IMR-90 (cell line): ENCODE measurements around the gene OLFML3. TPM values are rescaled to one million over a fixed set of nuclear protein-coding genes. Genes with fewer than 3 reads are reported as not detected.

Experiments
- ATAC-seq: fragments of 200-7000 bp; cut with Tn5 transposase; 2 replicates; pipeline ENCODE4 v1.9.1; 2020; ENCODE audit warnings: low read depth, mild to moderate bottlenecking, moderate library complexity
- BruUV-seq: library from RNA; stranded (reverse); fragments of 400-500 nt; replicated peaks from 2 replicates; lab custom pipeline; 2021; lab: Mats Ljungman, UMichigan
- CTCF ChIA-PET: fragments of 300-600 bp; formaldehyde crosslinking; extraction: SDS; loops from one replicate; lab custom pipeline; 2021; ENCODE audit warnings: antibody characterized with exemption; lab: Yijun Ruan, JAX
- POLR2A ChIA-PET: fragments of 300-600 bp; sonication (Branson Sonifier 250); formaldehyde crosslinking; loops from one replicate; lab custom pipeline; 2022; ENCODE audit warnings: antibody characterized with exemption; ENCODE audit not compliant: unreplicated experiment; lab: Charles Lee
- DNase-seq: peaks from one replicate; pipeline ENCODE4 v3.0.0; 2013
- H2AFZ ChIP-seq: replicated peaks from 2 replicates; pipeline ENCODE3; 2013; ENCODE audit warnings: low read length, mild to moderate bottlenecking; ENCODE audit not compliant: poor library complexity
- H2AK5ac ChIP-seq: 2 replicates; pipeline ENCODE4 v1.6.1; 2013; ENCODE audit warnings: low read depth, low read length, inconsistent platforms
- H2AK9ac ChIP-seq: replicated peaks from 2 replicates; pipeline ENCODE3; 2013; ENCODE audit warnings: mild to moderate bottlenecking, low read depth, low read length, moderate library complexity; ENCODE audit not compliant: poor library complexity
- H2BK120ac ChIP-seq: 2 replicates; pipeline ENCODE4 v1.6.1; 2013; ENCODE audit warnings: low read depth, low read length, inconsistent platforms
- H2BK15ac ChIP-seq: 3 replicates; pipeline ENCODE4 v1.6.1; 2013; ENCODE audit warnings: low read depth, low read length, inconsistent platforms
- H2BK20ac ChIP-seq: 2 replicates; pipeline ENCODE4 v1.6.1; 2013; ENCODE audit warnings: low read depth, mild to moderate bottlenecking, inconsistent platforms, low read length, moderate library complexity
- H2BK5ac ChIP-seq: 2 replicates; pipeline ENCODE4 v1.6.1; 2013; ENCODE audit warnings: mild to moderate bottlenecking, low read depth, low read length, inconsistent platforms; ENCODE audit not compliant: poor library complexity, severe bottlenecking
- H3K14ac ChIP-seq: replicated peaks from 2 replicates; pipeline ENCODE4 v1.6.1; 2013; ENCODE audit warnings: low read depth, low read length, inconsistent platforms
- H3K18ac ChIP-seq: 2 replicates; pipeline ENCODE4 v1.6.1; 2013; ENCODE audit warnings: low read depth, low read length, control low read depth
- H3K23ac ChIP-seq: 2 replicates; pipeline ENCODE4 v1.6.1; 2013; ENCODE audit warnings: low read depth, low read length, inconsistent platforms
- H3K27ac ChIP-seq: 2 replicates; pipeline ENCODE4 v1.5.1; 2013; ENCODE audit warnings: mild to moderate bottlenecking, control low read depth, low read length; ENCODE audit not compliant: insufficient read depth
- H3K27me3 ChIP-seq: 2 replicates; pipeline ENCODE4 v1.6.1; 2013; ENCODE audit warnings: low read length; ENCODE audit not compliant: control insufficient read depth, insufficient read depth
- H3K36me3 ChIP-seq: 2 replicates; pipeline ENCODE4 v1.6.1; 2013; ENCODE audit warnings: low read length, mixed read lengths; ENCODE audit not compliant: control insufficient read depth, insufficient read depth
- H3K4ac ChIP-seq: 2 replicates; pipeline ENCODE4 v1.6.1; 2013; ENCODE audit warnings: low read depth, low read length, inconsistent platforms
- H3K4me1 ChIP-seq: 2 replicates; pipeline ENCODE4 v1.6.1; 2013; ENCODE audit warnings: low read length, mixed read lengths; ENCODE audit not compliant: control insufficient read depth, insufficient read depth
- H3K4me2 ChIP-seq: 2 replicates; pipeline ENCODE4 v1.6.1; 2013; ENCODE audit warnings: low read depth, mild to moderate bottlenecking, control low read depth, low read length, moderate library complexity
- H3K4me3 ChIP-seq: 2 replicates; pipeline ENCODE4 v1.5.1; 2013; ENCODE audit warnings: low read depth, mild to moderate bottlenecking, control low read depth, low read length, moderate library complexity; ENCODE audit not compliant: insufficient read depth
- H3K56ac ChIP-seq: 2 replicates; pipeline ENCODE4 v1.6.1; 2013; ENCODE audit warnings: low read length, inconsistent platforms; ENCODE audit not compliant: insufficient read depth; ENCODE audit errors: extremely low read depth
- H3K79me1 ChIP-seq, 2 experiments: 2 replicates each; pipeline ENCODE4 v1.6.1; 2013; ENCODE audit warnings: low read length in 2 of 2, inconsistent platforms in 1 of 2, low read depth in 1 of 2
- H3K9ac ChIP-seq: 2 replicates; pipeline ENCODE4 v1.6.1; 2013; ENCODE audit warnings: low read depth, low read length, control low read depth
- H3K9me1 ChIP-seq: 2 replicates; pipeline ENCODE4 v1.6.1; 2013; ENCODE audit warnings: low read length, inconsistent platforms; ENCODE audit not compliant: insufficient read depth
- H3K9me3 ChIP-seq: 2 replicates; pipeline ENCODE4 v1.6.1; 2013; ENCODE audit warnings: low read length; ENCODE audit not compliant: control insufficient read depth, insufficient read depth
- H4K20me1 ChIP-seq: 2 replicates; pipeline ENCODE4 v1.6.1; 2013; ENCODE audit warnings: low read length, inconsistent platforms; ENCODE audit not compliant: insufficient read depth
- H4K5ac ChIP-seq: 2 replicates; pipeline ENCODE4 v1.6.1; 2013; ENCODE audit warnings: mild to moderate bottlenecking, low read depth, low read length, control low read depth
- H4K8ac ChIP-seq, 2 experiments: 2 replicates each; pipeline ENCODE4 v1.6.1; 2013; ENCODE audit warnings: low read depth in 2 of 2, low read length in 2 of 2, control low read depth in 1 of 2, inconsistent platforms in 1 of 2
- H4K91ac ChIP-seq: 2 replicates; pipeline ENCODE4 v1.6.1; 2013; ENCODE audit warnings: low read depth, low read length, inconsistent platforms; ENCODE audit not compliant: insufficient read depth
- BHLHE40 ChIP-seq: fragments of 150-350 bp; IDR thresholded peaks from 2 replicates; pipeline ENCODE4 v1.6.1; 2016; ENCODE audit warnings: mild to moderate bottlenecking, low read depth, low read length
- CEBPB ChIP-seq: IDR thresholded peaks from 2 replicates; pipeline ENCODE4 v1.6.1; 2012; ENCODE audit warnings: low read depth, low read length, improper control_type of control experiment
- CHD1 ChIP-seq: IDR thresholded peaks from 2 replicates; pipeline ENCODE4 v1.6.1; 2012; ENCODE audit warnings: low read depth, low read length, improper control_type of control experiment
- FOS ChIP-seq: fragments of 150-350 bp; IDR thresholded peaks from 2 replicates; pipeline ENCODE4 v1.6.1; 2016; ENCODE audit warnings: low read depth, low read length
- MAFK ChIP-seq: IDR thresholded peaks from 2 replicates; pipeline ENCODE4 v1.6.1; 2012; ENCODE audit warnings: low read depth, low read length, improper control_type of control experiment
- MAZ ChIP-seq: IDR thresholded peaks from 2 replicates; pipeline ENCODE4 v1.6.1; 2012; ENCODE audit warnings: low read depth, mild to moderate bottlenecking, low read length, improper control_type of control experiment, moderate library complexity, borderline replicate concordance
- MXI1 ChIP-seq: IDR thresholded peaks from 2 replicates; pipeline ENCODE4 v1.6.1; 2012; ENCODE audit warnings: low read depth, mild to moderate bottlenecking, low read length, moderate library complexity, borderline replicate concordance
- NFE2L2 ChIP-seq: fragments of 150-350 bp; IDR thresholded peaks from 2 replicates; pipeline ENCODE4 v1.6.1; 2016; ENCODE audit warnings: low read depth, mild to moderate bottlenecking, low read length
- POLR2A ChIP-seq: IDR thresholded peaks from 2 replicates; pipeline ENCODE4 v1.6.1; 2012; ENCODE audit warnings: mild to moderate bottlenecking, low read depth, low read length
- RAD21 ChIP-seq: IDR thresholded peaks from 2 replicates; pipeline ENCODE4 v1.6.1; 2012; ENCODE audit warnings: low read length, improper control_type of control experiment
- RCOR1 ChIP-seq: IDR thresholded peaks from 2 replicates; pipeline ENCODE4 v1.6.1; 2012; ENCODE audit warnings: mild to moderate bottlenecking, low read length, improper control_type of control experiment; ENCODE audit not compliant: insufficient replicate concordance
- RFX5 ChIP-seq: IDR thresholded peaks from 2 replicates; pipeline ENCODE4 v1.8.0; 2012; ENCODE audit warnings: low read depth, mild to moderate bottlenecking, low read length, moderate library complexity
- SMC3 ChIP-seq: fragments of 150-350 bp; IDR thresholded peaks from 2 replicates; pipeline ENCODE4 v1.6.1; 2016; ENCODE audit warnings: low read depth, mild to moderate bottlenecking, antibody characterized with exemption, low read length, moderate library complexity
- WGBS, 2 experiments: methylation state at CpG; one replicate each; pipeline versions ENCODE4 v1.1.5 to v1.1.7; 2013; ENCODE audit warnings: missing lambda C conversion rate in 2 of 2; ENCODE audit not compliant: insufficient read length in 1 of 2; ENCODE audit errors: extremely low coverage in 2 of 2; 5-methylcytosine and 5-hydroxymethylcytosine counted together
- dilution Hi-C: fragments of 300-500 bp; cut with HindIII; formaldehyde crosslinking; loops from one replicate; pipeline ENCODE4 v1.14.3; 2018; ENCODE audit warnings: low sequenced_read_pairs; ENCODE audit not compliant: unreplicated experiment
- in situ Hi-C: fragments of 300-500 bp; cut with MboI; formaldehyde crosslinking; loops from 3 replicates; pipeline ENCODE4 v1.14.3; 2019; ENCODE audit warnings: low sequenced_read_pairs, inconsistent platforms, mixed read lengths
- intact Hi-C: fragments of 100-400 bp; cut with micrococcal nuclease; formaldehyde crosslinking; loops from 2 replicates; pipeline ENCODE4 v1.10.0; 2022
- polyA plus RNA-seq, 3 experiments: library from polyadenylated mRNA; depleted of rRNA; stranded (reverse); fragments of >200 nt; gene quantifications; 2 replicates each; pipeline ENCODE4 v1.2.3, GENCODE V29; 2012; ENCODE audit warnings: low replicate concordance in 1 of 3
- total RNA-seq: library from RNA; depleted of rRNA; stranded (reverse); fragments of >200 nt; gene quantifications from 2 replicates; pipeline ENCODE4 v1.2.3, GENCODE V29; 2012
- TF ChIP-seq, protein P1 (sequence below): fragments of 150-350 bp; IDR thresholded peaks from 2 replicates; pipeline ENCODE4 v1.6.1; 2016; ENCODE audit warnings: low read depth, mild to moderate bottlenecking, low read length, moderate library complexity, borderline replicate concordance
- TF ChIP-seq, protein P2 (sequence below): conservative IDR thresholded peaks from 2 replicates; pipeline ENCODE4 v1.5.1; 2012; ENCODE audit warnings: mild to moderate bottlenecking, low read depth, low read length, improper control_type of control experiment
- TF ChIP-seq, protein P3 (sequence below): fragments of 150-350 bp; IDR thresholded peaks from 2 replicates; pipeline ENCODE4 v1.6.1; 2017; ENCODE audit warnings: mild to moderate bottlenecking, antibody characterized with exemption, low read length, low read depth

The OLFML3 gene
- total and polyA plus RNA-seq, 2 of the 4 experiments (the other 2 are of a cell fraction): 40.9 to 71.3 TPM

DNA sequence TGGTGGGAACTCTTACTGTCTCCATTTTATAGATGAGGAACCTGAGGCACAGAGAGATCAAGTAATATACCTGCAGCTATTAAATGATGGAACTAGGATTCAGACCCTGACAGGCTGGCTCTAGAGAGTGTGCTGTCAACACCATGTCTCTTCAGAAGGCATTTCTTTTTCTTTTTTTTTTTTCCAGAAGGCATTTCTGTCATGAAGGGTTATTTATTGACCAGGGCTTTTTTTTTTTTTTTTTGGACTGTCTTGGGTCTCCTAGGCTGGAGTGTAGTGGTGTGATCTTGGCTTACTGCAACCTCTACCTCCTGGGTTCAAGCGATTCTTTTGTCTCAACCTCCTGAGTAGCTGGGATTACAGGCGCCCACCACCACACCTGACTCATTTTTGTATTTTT is 27.6 kb upstream of the OLFML3 start:
- WGBS, 2 experiments: no CpG with 5 or more reads among the region's 2 CpGs
- no peak overlapping the region for H3K4me2 ChIP-seq
- no peak overlapping the region for H2BK15ac ChIP-seq
- H3K56ac ChIP-seq: no peak overlapping the region
- no peak overlapping the region for H4K5ac ChIP-seq
- TF ChIP-seq, protein P1, sequence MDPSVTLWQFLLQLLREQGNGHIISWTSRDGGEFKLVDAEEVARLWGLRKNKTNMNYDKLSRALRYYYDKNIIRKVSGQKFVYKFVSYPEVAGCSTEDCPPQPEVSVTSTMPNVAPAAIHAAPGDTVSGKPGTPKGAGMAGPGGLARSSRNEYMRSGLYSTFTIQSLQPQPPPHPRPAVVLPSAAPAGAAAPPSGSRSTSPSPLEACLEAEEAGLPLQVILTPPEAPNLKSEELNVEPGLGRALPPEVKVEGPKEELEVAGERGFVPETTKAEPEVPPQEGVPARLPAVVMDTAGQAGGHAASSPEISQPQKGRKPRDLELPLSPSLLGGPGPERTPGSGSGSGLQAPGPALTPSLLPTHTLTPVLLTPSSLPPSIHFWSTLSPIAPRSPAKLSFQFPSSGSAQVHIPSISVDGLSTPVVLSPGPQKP: no peak
- TF ChIP-seq NFE2L2 (no peak), CHD1 (no peak), MAZ (no peak), CEBPB (no peak), RFX5 (no peak), BHLHE40 (no peak), FOS (no peak), SMC3 (no peak), POLR2A (no peak), MAFK (no peak), MXI1 (no peak), RAD21 (no peak), RCOR1 (no peak)
- TF ChIP-seq, protein P2, sequence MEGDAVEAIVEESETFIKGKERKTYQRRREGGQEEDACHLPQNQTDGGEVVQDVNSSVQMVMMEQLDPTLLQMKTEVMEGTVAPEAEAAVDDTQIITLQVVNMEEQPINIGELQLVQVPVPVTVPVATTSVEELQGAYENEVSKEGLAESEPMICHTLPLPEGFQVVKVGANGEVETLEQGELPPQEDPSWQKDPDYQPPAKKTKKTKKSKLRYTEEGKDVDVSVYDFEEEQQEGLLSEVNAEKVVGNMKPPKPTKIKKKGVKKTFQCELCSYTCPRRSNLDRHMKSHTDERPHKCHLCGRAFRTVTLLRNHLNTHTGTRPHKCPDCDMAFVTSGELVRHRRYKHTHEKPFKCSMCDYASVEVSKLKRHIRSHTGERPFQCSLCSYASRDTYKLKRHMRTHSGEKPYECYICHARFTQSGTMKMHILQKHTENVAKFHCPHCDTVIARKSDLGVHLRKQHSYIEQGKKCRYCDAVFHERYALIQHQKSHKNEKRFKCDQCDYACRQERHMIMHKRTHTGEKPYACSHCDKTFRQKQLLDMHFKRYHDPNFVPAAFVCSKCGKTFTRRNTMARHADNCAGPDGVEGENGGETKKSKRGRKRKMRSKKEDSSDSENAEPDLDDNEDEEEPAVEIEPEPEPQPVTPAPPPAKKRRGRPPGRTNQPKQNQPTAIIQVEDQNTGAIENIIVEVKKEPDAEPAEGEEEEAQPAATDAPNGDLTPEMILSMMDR: no peak
- TF ChIP-seq, protein P3, sequence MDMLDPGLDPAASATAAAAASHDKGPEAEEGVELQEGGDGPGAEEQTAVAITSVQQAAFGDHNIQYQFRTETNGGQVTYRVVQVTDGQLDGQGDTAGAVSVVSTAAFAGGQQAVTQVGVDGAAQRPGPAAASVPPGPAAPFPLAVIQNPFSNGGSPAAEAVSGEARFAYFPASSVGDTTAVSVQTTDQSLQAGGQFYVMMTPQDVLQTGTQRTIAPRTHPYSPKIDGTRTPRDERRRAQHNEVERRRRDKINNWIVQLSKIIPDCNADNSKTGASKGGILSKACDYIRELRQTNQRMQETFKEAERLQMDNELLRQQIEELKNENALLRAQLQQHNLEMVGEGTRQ: no peak
- peaks cover 15 to 40% of the 10 kb centered on the region in 2 experiments for H3K79me1 ChIP-seq
- H3K4ac ChIP-seq: no peak overlapping the region
- no peak overlapping the region for H3K27ac ChIP-seq
- no peak overlapping the region for H2AK5ac ChIP-seq
- dilution Hi-C loops (no loop called here), intact Hi-C loops (no loop called here), in situ Hi-C loops (loop anchor here (25.0 kb wide), 1 partner anchor 761 kb away; the partner anchor contains the start of gene NRAS)
- ChIA-PET CTCF (interaction anchor here (1.1 to 1.4 kb wide), 2 partner anchors 12 to 28 kb away, joined by 3 to 4 read pairs; partner anchors contain the start of gene OLFML3), POLR2A (no interaction called here)
- ATAC-seq: no peak
- BruUV-seq: no TSS peak
- peaks cover 11% of the 10 kb centered on the region; the same call in 1 of the 2 replicates for H4K20me1 ChIP-seq
- no peak overlapping the region for H3K18ac ChIP-seq
- no peak overlapping the region for H4K91ac ChIP-seq
- H3K27me3 ChIP-seq: no peaks in the 10 kb centered on the region
- H2BK120ac ChIP-seq: no peak overlapping the region
- H3K9me3 ChIP-seq: no peaks in the 10 kb centered on the region
- no peak for DNase-seq
- no peak overlapping the region for H2BK5ac ChIP-seq
- H3K14ac ChIP-seq: no peak overlapping the region
- H2AK9ac ChIP-seq: no peak overlapping the region
- H2AFZ ChIP-seq: no peak overlapping the region
- no peak overlapping the region for H3K4me3 ChIP-seq
- H3K36me3 ChIP-seq: peaks cover 6% of the 10 kb centered on the region; the same call in 1 of the 2 replicates
- H3K9ac ChIP-seq: no peak overlapping the region
- H3K9me1 ChIP-seq: peaks cover 3% of the 10 kb centered on the region; the same call in 1 of the 2 replicates
- peaks cover 4% of the 10 kb centered on the region for H3K4me1 ChIP-seq
- no peak overlapping the region for H2BK20ac ChIP-seq
- H3K23ac ChIP-seq: no peak overlapping the region
- H4K8ac ChIP-seq: no peak overlapping the region
